HS-5 (cell line): ENCODE data around the gene CUL7.
"Not testable (repeated sequence)": the region's sequence is repeated elsewhere in the genome, so short reads cannot be mapped to it uniquely, and the experiment has no call there.

Experiments used
- DNase-seq: peaks from one replicate; pipeline ENCODE4 v3.0.0-alpha.2; 2012; ENCODE audit warnings: low read depth

Gene CUL7

DNA sequence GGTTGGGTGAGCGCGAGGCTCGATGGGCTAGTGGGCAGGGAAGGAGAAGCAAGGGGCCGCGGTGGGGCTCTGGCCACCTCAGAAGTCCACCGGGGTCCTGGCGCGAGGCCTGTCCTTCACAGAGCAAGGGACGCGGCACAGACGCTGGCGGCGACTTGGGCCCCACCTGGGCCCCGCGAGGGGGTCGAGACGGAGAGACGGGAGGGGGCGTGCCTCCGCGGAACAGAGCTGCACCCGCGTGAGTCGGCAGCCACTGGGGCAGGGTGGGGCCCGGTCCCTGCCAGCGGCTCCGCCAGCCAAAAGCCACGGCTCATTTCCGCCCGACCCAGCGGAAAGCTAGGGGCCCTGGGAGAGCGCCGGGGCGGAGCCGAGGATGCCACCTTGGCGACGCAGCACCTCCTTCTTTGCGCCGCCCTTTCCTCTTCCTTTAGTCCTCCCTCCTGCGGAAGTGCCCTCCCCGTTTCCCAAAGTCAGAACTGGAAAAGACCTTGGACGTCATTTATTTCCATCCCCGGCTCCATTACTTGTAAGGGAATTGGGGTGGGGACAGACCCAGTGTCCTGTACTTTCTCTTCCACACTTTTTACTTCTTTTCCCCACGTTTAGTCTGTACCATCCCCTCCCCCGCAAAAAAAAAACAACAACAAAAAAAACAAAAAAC lies at the start of gene CUL7:
TSS of gene CUL7 (minus strand) at position 307 of the 661 bp plus-strand sequence. CDS start 1,063 bp downstream, outside the sequence.
- peak; percentile 76 for DNase-seq

DNA sequence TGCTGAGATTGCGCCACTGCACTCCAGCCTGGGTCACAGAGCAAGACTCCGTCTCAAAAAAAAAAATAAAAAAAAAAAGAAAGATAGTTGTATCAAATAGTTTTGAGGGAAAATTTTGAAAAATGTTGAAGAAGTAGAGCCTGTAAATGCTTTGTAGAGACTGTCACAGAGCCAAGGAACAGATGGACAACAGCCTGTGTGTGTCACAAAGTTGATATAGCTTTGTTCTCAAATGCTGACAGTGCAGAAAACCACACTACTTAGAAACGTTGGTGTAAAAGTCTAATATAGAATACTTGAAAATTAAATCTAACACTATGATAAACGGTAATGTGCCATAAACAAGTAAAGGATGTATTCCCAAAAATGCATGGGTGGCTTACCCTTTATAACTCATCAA lies 47.8 kb upstream of the CUL7 start:
- no peak for DNase-seq

DNA sequence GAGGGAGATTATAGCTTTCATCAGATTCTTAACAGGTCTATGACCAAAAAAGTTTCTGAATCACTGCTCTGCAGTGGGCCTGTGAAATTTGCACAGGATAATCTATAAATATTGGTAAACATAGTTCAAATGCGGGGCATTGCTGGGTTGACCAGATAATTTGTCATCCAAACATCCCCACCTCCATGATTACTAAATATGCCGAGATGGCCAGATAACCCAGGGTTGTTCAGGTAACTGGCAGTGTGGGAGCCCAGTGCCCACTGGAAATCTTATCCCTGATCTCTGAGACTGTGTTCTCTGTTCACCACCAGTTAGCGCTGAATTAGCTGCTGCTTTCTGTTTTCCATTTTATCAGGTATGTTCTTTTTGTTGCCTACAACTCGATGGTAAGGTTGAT lies 43.9 kb upstream of the CUL7 start:
- no peak for DNase-seq

DNA sequence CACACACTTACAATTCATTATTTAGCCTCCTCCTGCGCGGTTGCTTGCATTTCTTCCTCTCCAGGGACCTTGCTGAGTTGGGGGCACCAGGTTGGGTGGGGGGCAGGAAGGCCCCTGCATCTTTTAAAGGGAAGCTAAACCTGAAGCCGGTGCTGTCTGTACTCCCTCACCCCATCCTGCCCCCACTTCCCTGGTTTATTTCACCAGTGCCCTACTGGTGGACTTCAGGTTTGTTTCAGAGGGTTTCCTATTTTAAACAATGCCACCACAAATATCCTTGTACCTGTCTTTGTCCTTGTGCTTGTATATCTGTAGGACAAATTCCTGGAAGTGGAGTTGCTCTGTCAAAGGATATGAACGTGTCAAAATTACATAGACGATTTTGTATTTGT lies 43.4 kb upstream of the CUL7 start:
- no peak for DNase-seq

DNA sequence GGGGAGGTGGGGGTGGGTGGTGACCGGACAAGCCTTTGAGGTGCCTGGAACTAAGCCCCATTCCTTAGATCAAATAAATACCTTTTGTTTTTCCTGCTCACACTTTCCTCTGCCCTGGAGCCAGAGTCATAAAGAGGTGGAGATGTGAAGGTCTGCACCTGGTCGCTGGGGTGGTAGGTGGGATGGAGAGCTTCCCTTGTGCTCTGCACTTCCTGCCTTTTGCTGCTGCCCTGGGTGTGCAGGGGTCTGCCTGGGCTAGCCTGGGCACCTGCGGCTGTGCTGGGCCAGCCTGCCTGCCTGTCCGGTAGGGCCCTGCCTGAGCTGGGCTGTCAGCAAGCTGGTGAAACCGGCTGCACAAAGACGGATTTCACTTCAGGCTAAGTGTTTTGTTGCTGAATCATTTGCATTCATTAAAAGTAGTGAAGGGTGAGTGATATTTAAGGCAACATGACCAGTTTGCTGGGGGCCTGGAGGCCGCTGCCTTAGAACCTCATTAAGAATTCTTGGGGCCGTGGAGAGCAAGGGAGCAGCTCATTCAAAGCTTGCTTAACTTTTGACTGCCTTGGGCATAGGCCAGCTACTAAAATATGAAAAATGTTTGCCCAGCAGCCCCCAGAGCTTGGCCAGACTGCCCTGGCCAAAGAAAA lies 42.9 kb upstream of the CUL7 start:
- peak; percentile 19 for DNase-seq

DNA sequence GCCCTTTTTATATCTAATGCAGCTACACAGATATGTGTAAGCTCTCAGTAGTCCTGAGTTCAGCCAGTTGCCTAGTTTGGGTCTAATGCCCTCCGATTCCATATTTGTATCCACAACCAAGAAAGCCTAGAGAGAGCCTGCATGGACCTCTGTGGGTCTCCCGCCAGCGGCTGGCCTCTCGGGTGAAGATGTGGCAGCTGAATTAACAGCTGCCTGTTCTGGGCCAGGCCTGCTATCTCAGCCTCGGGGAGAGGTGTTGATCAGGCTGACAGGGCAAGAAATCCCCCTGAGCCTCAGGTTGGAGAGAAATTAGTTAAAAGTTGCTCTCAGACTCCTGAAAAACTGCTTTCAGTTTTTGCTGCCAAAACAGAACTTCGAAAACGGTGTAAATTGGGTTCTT lies 42.3 kb upstream of the CUL7 start:
- no peak for DNase-seq

DNA sequence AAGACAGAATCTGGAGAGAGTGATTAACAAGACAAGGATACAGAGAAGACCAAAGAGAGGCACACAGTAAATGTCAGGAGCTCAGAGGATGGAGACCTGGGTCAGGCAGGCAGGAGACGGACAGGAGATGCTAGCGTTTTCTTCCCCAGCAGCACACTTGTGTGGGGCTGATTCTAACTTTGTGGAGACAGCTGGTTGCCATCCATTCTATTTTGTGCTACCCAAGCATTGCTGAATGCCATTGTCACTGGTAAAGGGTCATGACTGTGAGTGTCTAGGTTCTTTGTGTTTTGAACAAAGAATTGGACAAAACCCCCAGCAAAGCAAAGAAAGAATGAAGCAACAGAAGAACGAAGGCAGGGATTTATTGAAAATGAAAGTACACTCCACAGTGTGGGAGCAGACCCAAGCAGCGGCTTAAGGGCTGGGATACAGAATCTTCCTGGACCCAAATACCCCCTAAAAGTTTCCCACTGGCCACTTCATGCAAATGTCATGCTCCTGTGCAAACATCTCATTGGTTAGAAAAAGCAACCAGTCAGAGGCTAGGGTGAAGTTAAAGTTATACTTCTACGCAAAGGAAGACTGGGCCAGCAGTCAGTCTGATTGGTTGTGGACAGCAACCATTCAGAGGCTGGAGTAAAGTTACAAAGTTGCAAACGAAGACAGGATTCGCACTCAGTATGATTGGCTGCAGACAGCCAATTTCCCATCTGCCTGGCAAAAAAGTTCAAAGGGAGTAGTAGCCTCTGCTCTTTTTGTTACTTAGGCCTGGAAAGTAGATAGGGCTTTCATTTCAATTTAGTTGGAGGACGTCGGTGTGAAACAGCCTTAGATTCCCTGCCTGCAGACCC lies 40.0 kb upstream of the CUL7 start:
- DNase-seq: no peak

DNA sequence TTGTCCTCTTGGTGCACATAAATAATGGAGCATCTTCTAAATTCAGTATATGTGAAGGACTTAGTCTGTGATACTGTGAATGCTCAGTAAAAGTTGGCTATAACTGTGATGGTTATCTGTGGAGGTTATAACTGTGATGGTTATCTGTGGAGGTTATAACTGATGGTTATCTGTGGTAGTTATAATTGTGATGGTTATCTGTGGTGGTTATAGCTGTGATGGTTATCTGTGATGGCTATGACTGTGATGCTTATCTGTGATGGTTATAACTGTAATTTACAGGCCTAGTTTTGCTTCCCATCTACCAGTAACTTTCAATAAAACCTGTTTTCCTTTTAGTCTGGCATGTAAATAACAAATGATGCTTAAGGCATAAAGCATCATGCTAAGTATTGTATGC lies 39.0 kb upstream of the CUL7 start:
- DNase-seq: no peak

DNA sequence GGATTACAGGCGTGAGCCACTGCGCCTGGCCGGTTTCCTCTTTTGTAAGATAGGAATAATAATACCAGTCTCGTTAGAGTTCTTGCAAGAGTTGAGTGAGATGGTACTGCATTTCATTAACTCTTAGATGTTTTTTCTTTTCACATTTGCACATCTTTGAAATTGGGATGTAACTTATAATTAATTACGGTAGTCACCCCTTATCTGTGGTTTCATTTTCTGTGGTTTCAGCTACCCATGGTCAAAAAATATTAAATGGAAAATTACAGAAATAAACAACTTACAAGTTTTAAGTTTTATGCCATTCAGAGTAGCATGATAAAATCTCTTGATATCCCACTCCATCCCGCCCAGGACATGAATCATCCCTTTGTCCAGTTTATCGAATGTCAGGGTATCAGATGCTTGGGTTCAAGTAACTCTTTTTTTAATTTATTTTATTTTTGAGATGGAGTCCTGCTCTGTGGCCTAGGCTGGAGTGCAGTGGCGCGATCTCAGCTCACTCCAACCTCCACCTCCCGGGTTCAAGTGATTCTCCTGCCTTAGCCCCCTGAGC lies 37.9 kb upstream of the CUL7 start:
- DNase-seq: no peak

DNA sequence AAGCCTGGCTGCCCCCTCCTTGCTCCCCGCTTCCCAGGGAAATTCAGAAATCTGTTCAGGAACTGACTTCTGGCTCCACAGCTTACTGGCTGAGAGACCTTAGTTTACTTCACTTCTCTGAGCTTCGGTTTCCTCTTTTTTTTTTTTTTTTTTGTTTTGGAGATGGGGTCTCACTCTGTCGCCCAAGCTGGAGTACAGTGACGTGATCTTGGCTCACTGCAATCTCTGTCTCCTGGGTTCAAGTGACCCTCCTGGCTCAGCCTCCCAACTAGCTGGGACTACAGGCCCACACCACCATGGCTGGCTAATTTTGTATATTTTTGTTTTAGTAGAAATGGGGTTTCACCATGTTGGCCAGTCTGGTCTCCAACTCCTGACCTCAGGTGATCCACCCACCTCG lies 37.4 kb upstream of the CUL7 start:
- no peak for DNase-seq

DNA sequence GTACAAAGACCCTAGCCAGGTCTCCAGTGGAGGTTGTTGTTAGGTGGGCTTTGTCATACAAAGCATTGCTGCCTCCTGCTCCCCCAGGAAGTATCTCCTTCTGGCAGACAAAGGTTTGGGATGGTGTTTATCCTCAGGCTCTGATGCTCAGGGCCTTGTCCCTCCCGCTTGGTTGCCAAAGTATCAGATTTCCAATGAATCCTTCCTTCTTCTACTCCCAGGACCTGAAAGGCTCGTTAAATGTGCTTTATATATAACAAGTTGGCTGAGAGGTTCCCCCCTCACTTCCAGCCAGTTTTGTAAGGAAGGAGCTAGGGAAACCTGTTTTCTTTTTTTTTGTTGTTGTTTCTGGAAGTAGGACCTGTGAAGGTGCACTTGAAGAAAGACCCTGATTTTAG lies 36.9 kb upstream of the CUL7 start:
- no peak for DNase-seq

DNA sequence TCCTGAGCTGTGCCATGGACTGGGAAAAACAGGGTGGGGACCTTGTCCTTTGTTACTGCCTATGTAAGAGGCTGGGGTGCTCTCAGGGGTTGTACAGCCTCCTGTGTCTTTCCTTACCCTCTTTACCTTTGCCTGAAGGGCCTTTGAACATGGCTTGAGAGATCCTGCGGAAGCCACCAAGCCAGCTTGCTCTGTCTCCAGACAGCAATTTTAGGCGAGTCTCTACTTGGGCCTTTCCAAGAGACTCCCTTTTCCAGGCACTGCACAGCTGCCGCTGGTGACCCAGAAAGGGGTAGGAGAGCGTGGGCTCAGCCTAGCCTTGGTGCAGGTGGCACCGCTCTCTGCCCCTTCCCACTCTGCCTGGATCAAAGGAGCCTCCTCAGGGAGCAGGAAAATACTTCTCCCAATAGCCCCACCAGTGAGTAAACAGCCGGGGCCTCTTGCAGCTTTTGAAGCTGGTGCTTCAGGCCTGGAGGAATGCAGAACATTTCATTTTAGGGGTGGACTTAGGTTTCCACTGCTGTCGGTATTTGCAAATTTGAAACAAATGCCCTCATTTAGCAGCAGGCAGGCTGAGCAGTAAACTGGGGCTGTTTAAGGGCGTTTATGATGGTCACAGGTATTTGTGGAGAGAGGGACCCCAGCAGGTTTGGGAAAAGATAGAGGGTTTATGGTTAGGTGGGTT lies 36.4 kb upstream of the CUL7 start:
- DNase-seq: no peak

DNA sequence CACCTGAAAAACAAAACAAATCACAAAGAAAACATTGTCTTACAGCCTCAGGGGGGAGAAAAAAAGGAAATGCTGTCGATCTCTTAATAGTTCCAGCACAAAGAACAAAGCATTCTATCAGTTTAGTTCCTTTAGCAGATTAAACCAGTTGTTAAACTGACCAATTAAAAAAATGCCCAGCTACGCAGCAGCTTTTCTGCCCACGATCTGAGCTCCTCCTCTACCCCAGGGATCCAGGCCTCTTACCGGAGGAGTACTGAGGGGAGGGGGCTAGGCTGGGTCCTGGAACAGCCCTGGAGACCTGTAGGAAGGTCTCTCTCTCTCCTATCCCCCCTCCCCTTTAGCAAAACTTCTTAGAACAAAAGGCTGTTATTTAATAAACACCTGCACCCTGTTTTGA lies 35.8 kb upstream of the CUL7 start:
- DNase-seq: no peak

DNA sequence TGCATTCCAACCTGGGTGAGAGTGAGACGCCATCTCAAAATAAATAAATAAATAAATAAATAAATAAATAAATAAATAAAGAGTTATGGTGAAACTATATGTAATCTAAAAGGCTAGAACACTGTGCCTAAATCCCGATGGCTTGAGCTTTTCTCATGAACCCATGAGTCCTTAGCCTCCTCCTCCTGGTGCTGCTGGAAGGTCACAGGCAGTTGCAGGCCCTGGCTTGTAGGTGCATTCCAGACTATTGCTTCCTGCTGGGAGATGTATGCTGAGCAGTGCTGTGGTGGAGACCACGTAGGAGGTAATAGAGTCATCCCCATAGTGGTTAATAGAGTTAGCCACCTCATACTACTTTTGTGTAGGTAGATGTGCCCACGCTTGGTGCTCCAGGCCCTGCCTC lies 35.0 kb upstream of the CUL7 start:
- no peak for DNase-seq

DNA sequence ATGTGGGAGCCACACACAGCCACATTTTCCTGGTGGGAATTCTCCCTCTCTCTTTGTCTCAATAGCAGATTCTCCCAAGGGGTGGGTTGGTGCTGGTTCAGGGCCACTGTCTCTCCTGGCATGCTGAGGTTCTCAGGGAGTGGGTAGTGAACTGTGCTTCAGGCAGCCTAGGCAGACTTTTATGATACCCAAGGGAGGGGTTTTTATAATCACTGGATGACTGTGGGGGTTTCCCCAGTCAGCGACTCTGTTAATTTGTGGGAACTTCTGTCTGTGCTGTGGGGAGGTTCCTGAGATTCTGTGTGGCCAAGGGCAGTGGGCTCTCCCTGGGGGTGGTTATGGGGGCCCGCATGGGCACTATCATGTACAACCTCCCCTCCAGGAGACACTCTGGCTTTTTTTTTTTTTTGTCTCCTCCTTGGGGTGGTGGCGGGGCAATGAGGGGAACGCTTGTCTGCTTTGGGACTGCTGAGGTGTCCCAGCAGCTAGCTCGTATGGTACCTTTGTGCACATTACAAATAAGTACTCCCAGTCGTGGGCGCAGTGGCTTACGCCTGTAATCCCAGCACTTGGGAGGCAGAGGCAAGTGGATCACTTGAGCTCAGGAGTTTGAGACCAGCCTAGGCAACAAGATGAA lies 32.5 kb upstream of the CUL7 start:
- no peak for DNase-seq

DNA sequence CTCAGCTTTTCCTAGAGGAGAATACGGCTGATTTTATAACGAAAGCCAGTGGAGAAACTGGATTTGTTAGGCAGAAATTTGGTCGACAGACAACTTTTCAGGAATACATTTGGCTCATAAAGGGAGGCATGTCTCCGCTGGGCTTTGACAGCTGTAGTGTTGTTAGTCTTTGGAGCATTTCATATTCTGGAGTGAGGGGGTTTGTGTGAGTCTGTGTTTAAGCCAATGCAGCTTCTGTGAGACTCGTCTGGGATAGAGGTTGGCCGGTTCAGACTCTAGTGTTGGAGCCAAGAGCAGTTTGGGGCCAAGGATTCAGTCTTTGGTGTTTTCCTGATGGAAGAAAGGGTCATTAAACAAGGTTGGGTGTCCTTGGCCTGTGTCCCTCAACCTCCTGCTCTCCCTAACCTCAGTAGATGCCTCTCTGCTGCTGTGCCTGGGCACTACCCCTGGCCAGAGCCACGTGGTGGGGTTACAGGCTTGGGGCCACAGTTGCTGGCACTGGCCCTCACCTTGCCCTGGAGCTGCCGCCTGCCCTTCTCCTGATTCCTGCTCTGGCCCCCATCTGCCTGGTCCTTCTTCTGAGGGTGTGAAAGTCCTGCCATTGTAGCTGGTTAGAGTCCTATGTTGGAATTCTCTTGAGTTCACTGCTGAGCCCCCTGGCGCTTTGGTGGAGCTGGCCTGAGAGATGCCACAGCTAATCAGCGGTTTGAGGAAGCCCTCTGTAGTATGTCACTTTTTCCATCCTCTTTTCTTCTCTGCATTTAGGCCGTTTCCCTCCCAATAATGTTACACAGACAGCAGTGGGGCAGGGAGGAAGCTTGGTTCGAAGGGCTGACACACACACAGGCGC lies 29.4 kb upstream of the CUL7 start:
- no peak for DNase-seq

DNA sequence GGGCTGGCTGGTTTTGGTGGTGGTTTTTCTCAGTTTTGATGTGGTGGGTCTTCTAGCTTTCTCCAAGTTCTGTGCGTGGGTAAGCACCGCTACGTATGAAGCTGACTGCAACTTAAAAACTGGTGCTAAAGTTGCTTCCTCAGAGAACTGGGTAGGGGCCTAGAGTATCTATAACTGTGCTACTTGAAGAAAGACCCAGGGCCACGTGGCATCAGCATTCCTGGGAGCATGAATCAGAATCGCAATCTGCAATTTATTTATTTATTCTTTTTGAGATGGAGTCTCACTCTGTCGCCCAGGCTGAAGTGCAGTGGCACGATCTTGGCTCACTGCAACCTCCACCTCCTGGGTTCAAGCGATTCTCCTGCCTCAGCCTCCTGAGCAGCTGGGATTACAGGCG lies 28.3 kb upstream of the CUL7 start:
- not testable (repeated sequence) for DNase-seq

DNA sequence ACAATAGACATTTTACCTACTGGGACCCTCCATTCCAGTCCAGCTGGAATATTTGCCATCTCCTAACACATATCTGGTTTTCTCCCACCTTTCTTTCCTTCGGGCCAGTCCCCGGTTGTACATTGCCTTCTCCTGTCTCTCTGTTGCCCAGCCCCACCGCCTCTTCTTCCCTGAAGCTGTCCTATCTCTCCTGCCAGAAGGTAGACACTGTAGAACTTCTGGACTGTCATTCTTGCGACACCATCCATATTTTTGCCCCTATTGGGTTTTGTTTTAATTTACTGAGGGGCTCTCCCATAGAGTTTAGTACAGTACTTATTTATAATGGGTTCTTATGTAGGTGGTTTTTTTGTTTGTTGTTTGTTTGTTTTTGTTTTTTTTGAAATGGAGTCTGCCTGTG lies 27.4 kb upstream of the CUL7 start:
- no peak for DNase-seq

DNA sequence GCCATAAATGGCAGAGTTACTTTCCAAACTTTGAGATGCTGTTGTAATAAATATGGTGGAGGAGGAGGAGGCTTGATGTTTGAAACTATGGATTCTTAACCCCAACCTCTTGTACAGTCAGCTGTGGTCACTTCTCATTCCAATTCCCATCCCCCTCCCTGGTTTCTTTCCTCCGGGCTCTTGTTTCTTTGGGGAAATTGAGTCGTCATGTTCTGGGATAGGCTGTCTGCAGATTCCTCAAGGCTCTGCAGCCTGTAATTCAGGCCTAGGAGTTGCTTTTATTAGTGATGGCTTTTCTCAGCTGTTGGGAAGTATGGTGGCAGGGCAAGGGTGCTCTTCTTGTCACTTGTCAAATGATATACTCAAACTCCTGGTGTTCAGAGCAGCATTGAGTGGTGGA lies 25.0 kb upstream of the CUL7 start:
- DNase-seq: no peak

DNA sequence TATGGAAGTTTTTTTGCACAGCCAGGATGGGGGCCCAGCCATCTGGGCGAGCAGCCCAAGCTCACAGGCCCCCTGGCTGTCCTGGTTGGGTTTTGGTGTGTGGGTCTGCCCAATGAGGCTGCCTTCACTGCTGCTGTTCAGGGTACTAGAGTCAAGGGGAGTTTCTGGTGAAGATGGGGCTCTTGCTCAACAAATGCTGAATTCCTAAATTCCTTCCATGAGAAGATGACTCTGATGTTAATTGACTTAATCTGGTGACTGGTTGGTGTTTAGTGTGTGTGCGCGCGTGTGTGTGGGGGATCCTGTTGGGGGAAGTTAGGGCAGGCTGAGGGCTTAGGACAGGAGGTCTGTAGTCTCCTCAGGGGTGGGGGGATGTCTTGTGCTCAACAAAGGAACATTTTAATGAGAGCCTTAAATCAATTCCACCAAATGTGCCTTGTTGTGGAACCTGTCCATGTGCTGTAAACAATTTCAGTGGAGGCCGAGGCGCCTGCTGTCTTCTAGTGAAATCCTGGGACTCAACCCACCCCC lies 24.4 kb upstream of the CUL7 start:
- DNase-seq: no peak
